KMS-11 (cell line): ENCODE results near the gene SNHG17.

Source experiments
- H2AFZ ChIP-seq: fragments of 200-600 bp; sonication (generic); 2 replicates; pipeline ENCODE4 v1.6.1; 2016; ENCODE audit warnings: antibody characterized with exemption, mixed run types, low read depth
- H3K27ac ChIP-seq: fragments of 200-600 bp; sonication (generic); 2 replicates; pipeline ENCODE4 v1.6.1; 2016; ENCODE audit warnings: mild to moderate bottlenecking, mixed run types
- H3K27me3 ChIP-seq: fragments of 200-600 bp; sonication (generic); 2 replicates; pipeline ENCODE4 v1.6.1; 2017; ENCODE audit warnings: mild to moderate bottlenecking, low read depth, mixed run types, moderate library complexity; ENCODE audit not compliant: insufficient read depth
- H3K36me3 ChIP-seq: fragments of 200-600 bp; sonication (generic); 2 replicates; pipeline ENCODE4 v1.6.1; 2017; ENCODE audit warnings: mild to moderate bottlenecking, mixed run types; ENCODE audit not compliant: insufficient read depth
- H3K4me1 ChIP-seq: fragments of 200-600 bp; sonication (generic); 2 replicates; pipeline ENCODE4 v1.6.1; 2016; ENCODE audit warnings: mild to moderate bottlenecking, low read depth, mixed run types; ENCODE audit not compliant: poor library complexity, severe bottlenecking
- H3K4me2 ChIP-seq: fragments of 200-600 bp; sonication (generic); 2 replicates; pipeline ENCODE4 v1.7.0; 2016; ENCODE audit warnings: mild to moderate bottlenecking, mixed run types
- H3K4me3 ChIP-seq: fragments of 200-600 bp; sonication (generic); IDR thresholded peaks from 2 replicates; pipeline ENCODE4 v1.6.1; 2017; ENCODE audit warnings: low read depth, low read length, mixed read lengths; ENCODE audit not compliant: insufficient read depth
- H3K79me2 ChIP-seq: fragments of 200-600 bp; sonication (generic); 2 replicates; pipeline ENCODE4 v1.6.1; 2016; ENCODE audit warnings: low read depth, mixed run types; ENCODE audit not compliant: insufficient read depth
- H3K9ac ChIP-seq: fragments of 200-600 bp; sonication (generic); 2 replicates; pipeline ENCODE4 v1.6.1; 2016; ENCODE audit warnings: mild to moderate bottlenecking, mixed run types
- H4K20me1 ChIP-seq: fragments of 200-600 bp; sonication (generic); 2 replicates; pipeline ENCODE4 v1.6.1; 2016; ENCODE audit warnings: mild to moderate bottlenecking, mixed run types; ENCODE audit not compliant: insufficient read depth
- TF ChIP-seq, protein P1 (sequence below): fragments of 200-600 bp; sonication (generic); conservative IDR thresholded peaks from 2 replicates; pipeline ENCODE4 v1.6.1; 2017; ENCODE audit warnings: low read depth, mild to moderate bottlenecking, antibody characterized with exemption, low read length, moderate library complexity, mixed read lengths

The SNHG17 gene

DNA sequence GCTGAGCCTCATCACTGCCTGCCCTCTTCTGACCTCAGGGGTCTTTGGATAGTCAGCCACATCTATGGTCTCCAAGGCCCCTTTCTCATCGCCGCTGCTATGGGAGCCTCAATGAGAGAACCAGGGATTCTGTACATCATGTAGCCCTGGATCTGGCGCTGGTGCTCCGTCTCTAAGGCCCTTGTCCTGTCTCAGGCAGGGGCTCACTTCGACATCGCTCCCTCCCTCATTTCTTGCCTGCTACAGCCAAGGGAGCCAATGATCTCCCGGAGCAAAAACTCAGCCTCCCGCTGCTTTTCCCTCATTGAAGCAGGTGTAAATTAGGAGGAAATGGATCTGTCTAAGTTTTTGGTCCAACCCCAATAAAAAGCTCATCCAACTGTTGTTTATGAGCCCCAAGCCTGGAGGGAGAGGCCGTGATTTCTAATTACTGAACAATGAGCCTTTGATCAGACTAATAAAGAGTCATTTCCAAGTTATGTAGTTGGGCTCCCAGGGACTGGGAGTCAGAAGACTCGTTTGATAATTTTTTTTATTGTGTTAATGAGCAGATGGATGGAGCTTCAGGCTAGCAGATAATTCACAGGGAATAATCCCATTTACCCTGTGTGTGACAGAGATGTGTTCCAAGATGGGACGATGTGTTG is 58.0 kb downstream of the SNHG17 start:
- Histone ChIP-seq H3K79me2 (no peaks in the 10 kb centered on the region), H3K27me3 (no peaks in the 10 kb centered on the region), H3K4me2 (no peak overlapping the region), H4K20me1 (no peaks in the 10 kb centered on the region), H3K9ac (no peak overlapping the region), H3K36me3 (no peaks in the 10 kb centered on the region), H3K4me3 (no peak overlapping the region), H3K4me1 (no peaks in the 10 kb centered on the region), H2AFZ (no peak overlapping the region), H3K27ac (no peak overlapping the region)
- TF ChIP-seq, protein P1, sequence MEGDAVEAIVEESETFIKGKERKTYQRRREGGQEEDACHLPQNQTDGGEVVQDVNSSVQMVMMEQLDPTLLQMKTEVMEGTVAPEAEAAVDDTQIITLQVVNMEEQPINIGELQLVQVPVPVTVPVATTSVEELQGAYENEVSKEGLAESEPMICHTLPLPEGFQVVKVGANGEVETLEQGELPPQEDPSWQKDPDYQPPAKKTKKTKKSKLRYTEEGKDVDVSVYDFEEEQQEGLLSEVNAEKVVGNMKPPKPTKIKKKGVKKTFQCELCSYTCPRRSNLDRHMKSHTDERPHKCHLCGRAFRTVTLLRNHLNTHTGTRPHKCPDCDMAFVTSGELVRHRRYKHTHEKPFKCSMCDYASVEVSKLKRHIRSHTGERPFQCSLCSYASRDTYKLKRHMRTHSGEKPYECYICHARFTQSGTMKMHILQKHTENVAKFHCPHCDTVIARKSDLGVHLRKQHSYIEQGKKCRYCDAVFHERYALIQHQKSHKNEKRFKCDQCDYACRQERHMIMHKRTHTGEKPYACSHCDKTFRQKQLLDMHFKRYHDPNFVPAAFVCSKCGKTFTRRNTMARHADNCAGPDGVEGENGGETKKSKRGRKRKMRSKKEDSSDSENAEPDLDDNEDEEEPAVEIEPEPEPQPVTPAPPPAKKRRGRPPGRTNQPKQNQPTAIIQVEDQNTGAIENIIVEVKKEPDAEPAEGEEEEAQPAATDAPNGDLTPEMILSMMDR = no peak

DNA sequence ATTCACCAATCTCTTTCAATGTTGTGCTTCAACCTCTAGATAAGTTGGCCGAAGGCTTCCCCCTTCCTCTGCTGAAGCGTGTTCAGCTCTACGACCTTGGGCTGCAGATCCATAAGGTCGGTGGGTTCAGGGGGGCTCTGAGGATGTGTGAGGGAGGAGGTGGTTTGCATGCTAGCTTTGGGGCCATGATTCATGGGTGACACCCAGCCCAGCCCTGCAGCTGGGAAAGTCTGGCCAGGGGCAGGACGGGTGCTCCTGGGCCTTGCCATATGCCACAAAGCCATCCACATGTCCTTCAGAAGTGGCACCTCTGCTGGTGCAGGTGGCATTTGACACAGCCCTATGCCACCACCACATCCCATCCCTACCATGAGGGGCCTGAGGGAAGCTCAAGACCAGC is 61.2 kb downstream of the SNHG17 start:
- no peaks in the 10 kb centered on the region for H3K36me3 ChIP-seq
- H3K79me2 ChIP-seq = no peaks in the 10 kb centered on the region
- H3K27me3 ChIP-seq = no peaks in the 10 kb centered on the region
- TF ChIP-seq, protein P1 = no peak
- no peak overlapping the region for H2AFZ ChIP-seq
- H4K20me1 ChIP-seq = no peaks in the 10 kb centered on the region
- no peak overlapping the region for H3K27ac ChIP-seq
- H3K4me1 ChIP-seq = no peaks in the 10 kb centered on the region
- no peak overlapping the region for H3K4me2 ChIP-seq
- H3K9ac ChIP-seq = no peak overlapping the region
- H3K4me3 ChIP-seq = no peak overlapping the region

DNA sequence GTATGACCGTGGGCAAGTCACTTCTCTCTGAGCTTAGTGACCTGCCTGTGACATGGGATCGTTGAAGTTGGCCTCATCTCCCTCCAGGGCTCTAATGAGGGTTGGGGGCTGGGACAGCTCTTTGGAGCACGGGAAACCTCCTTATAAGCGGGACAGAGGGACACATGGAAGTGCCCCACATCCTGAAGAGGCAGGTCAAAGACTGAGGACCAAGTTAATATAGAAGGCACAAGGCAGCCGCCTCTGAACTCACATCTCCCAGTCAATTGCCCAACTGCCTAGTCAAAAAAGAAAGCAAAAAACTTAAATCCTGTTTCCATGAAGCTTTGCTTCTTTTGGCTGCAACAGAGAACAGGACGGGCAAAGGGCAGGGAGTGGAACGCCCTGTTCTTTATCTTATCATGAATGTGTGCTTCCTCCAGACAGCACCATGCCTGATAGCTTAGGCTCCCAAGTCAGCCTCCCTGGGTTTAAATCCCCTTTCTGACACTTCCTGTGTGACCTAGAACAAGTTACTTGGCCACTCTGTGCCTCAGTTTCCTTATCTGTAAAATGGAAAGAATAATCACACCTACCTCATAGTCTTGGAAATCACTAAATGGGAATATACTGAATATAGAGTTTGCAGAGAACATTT is 61.8 kb downstream of the SNHG17 start:
- Histone ChIP-seq H3K4me2 (no peak overlapping the region), H3K79me2 (no peaks in the 10 kb centered on the region), H4K20me1 (no peaks in the 10 kb centered on the region), H3K4me3 (no peak overlapping the region), H3K36me3 (no peaks in the 10 kb centered on the region), H3K27ac (no peak overlapping the region), H3K4me1 (no peaks in the 10 kb centered on the region), H3K9ac (no peak overlapping the region), H2AFZ (no peak overlapping the region), H3K27me3 (no peaks in the 10 kb centered on the region)
- TF ChIP-seq, protein P1 = no peak

DNA sequence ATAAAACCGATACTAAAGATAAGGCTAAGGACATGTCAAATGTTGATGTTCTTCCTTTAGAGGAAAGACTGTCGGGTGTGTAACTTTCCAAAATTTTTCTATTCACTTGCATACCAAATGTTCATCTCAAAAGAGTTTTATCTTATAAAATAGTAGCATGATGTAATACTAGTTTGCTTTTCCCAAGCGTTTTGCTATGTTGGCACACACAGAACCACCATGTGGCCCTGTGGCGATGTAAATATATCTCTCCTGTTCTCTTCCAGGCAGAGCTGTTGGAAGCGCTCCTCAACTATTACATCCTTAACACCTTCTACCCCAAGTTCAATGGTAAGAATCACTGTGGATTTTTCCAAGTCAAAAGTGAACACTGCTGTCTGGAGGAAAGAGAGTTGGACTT is 62.3 kb downstream of the SNHG17 start:
- Histone ChIP-seq H3K79me2 (no peaks in the 10 kb centered on the region), H2AFZ (no peak overlapping the region), H3K27me3 (no peaks in the 10 kb centered on the region), H3K4me2 (no peak overlapping the region), H3K4me3 (no peak overlapping the region), H3K9ac (no peak overlapping the region), H3K27ac (no peak overlapping the region), H3K36me3 (no peaks in the 10 kb centered on the region), H3K4me1 (no peaks in the 10 kb centered on the region), H4K20me1 (no peaks in the 10 kb centered on the region)
- TF ChIP-seq, protein P1 = no peak
